Nephron (organoid): ENCODE results near the gene TRIM44.
"Not testable (repeated sequence)": the region's sequence is repeated elsewhere in the genome, so short reads cannot be mapped to it uniquely, and the experiment has no call there.

Source experiments
- H3K27ac Mint-ChIP-seq, 3 experiments: 2 replicates each; pipeline ENCODE4 v1.8.0; 2020; ENCODE audit warnings: mixed read lengths in 3 of 3, mild to moderate bottlenecking in 2 of 3, moderate library complexity in 1 of 3
- H3K27me3 Mint-ChIP-seq: 2 replicates; pipeline ENCODE4 v1.8.0; 2021; ENCODE audit warnings: low read depth, mild to moderate bottlenecking, moderate library complexity, mixed read lengths
- H3K36me3 Mint-ChIP-seq: 2 replicates; pipeline ENCODE4 v1.8.0; 2020; ENCODE audit warnings: low read depth, mixed read lengths
- H3K4me1 Mint-ChIP-seq: 2 replicates; pipeline ENCODE4 v1.8.0; 2020; ENCODE audit warnings: mixed read lengths
- H3K4me3 Mint-ChIP-seq, 3 experiments: 2 replicates each; pipeline ENCODE4 v1.8.0; 2020; ENCODE audit warnings: mild to moderate bottlenecking in 3 of 3, mixed read lengths in 3 of 3, moderate library complexity in 2 of 3
- H3K9me3 Mint-ChIP-seq: 2 replicates; pipeline ENCODE4 v1.8.0; 2020; ENCODE audit warnings: mixed read lengths
- TF ChIP-seq, protein P1 (sequence below), 3 experiments: fragments of 200-600 bp; sonication (generic); IDR thresholded peaks; one replicate each; pipeline ENCODE4 v1.5.0; 2021; ENCODE audit warnings: antibody characterized with exemption in 3 of 3; ENCODE audit not compliant: unreplicated experiment in 3 of 3

TRIM44 gene

DNA sequence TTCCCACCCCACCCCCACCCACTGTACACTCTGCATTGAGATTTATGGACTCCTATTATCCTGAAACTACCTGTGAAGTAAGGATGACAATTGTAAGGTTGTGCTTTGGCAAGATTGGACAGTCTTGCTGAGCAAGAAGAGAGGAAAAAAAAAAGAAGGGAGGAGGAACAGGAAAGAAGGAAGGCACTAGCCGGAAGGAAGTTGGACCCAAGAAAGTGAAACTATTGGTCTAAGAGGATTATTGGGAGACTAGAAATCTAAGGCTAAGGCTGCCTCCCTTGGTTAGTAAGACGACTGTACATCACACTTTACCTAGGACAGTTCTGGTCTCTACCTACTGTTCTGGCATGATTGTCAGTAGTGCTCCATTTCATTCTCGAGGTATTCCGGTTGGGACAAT lies 12.1 kb upstream of the TRIM44 start:
- Mint-ChIP-seq H3K27ac (no peak overlapping the region), H3K4me3 (no peak overlapping the region)

DNA sequence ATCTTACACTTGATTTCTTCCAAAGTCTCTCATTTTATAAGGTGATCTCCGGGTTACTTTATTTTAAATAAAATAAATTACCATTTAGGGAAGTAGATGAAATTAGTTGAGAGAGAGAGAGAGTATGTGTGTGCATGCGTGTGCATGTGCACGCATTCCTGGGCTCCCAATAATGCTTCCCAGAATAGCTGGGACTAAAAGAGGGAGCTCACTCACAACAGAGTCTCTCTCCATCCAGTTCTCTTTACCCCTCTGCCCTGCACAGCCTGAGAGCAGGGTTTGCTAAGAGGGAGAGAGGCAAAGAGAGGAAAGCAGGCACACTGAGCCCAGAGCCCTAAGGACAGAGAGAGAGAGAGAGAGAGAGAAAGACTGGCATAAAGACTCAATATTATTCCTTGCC lies 11.3 kb upstream of the TRIM44 start:
- peaks cover 13% of the 10 kb centered on the region for H3K4me1 Mint-ChIP-seq
- no peaks in the 10 kb centered on the region for H3K27me3 Mint-ChIP-seq
- TF ChIP-seq, protein P1, sequence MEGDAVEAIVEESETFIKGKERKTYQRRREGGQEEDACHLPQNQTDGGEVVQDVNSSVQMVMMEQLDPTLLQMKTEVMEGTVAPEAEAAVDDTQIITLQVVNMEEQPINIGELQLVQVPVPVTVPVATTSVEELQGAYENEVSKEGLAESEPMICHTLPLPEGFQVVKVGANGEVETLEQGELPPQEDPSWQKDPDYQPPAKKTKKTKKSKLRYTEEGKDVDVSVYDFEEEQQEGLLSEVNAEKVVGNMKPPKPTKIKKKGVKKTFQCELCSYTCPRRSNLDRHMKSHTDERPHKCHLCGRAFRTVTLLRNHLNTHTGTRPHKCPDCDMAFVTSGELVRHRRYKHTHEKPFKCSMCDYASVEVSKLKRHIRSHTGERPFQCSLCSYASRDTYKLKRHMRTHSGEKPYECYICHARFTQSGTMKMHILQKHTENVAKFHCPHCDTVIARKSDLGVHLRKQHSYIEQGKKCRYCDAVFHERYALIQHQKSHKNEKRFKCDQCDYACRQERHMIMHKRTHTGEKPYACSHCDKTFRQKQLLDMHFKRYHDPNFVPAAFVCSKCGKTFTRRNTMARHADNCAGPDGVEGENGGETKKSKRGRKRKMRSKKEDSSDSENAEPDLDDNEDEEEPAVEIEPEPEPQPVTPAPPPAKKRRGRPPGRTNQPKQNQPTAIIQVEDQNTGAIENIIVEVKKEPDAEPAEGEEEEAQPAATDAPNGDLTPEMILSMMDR (IDR thresholded peaks at IDR 0.05; ENCODE audit: unreplicated experiment in 3 of 3) = no peak
- no peaks in the 10 kb centered on the region for H3K9me3 Mint-ChIP-seq
- H3K4me3 Mint-ChIP-seq = no peak overlapping the region
- no peaks in the 10 kb centered on the region for H3K36me3 Mint-ChIP-seq
- no peak overlapping the region for H3K27ac Mint-ChIP-seq

More for the DNA sequence above, 12.1 kb upstream of the TRIM44 start:
- TF ChIP-seq, protein P1 (IDR thresholded peaks at IDR 0.05; ENCODE audit: unreplicated experiment in 3 of 3) = no peak
- peaks cover 2% of the 10 kb centered on the region for H3K9me3 Mint-ChIP-seq
- no peaks in the 10 kb centered on the region for H3K36me3 Mint-ChIP-seq
- H3K27me3 Mint-ChIP-seq = no peaks in the 10 kb centered on the region
- peaks cover 12% of the 10 kb centered on the region for H3K4me1 Mint-ChIP-seq

DNA sequence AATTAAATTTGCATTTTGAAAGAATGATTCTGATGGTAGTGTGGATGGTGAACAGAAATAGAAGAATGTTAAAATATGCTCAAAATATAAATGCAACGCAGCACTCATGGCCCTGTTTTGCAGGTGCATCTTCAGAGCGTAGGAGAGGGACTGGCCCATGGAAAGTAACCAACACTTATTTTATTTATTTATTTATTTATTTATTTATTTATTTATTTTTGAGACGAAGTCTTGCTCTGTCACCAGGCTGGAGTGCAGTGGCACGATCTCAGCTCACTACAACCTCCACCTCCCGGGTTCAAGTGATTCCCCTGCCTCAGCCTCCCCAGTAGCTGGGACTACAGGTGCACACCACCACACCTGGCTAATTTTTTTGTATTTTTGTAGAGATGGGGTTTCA lies 9.8 kb upstream of the TRIM44 start:
- H3K36me3 Mint-ChIP-seq, H3K9me3 Mint-ChIP-seq, H3K27me3 Mint-ChIP-seq, H3K27ac Mint-ChIP-seq, H3K4me3 Mint-ChIP-seq: not testable (repeated sequence)
- peaks cover 18% of the 10 kb centered on the region for H3K4me1 Mint-ChIP-seq

DNA sequence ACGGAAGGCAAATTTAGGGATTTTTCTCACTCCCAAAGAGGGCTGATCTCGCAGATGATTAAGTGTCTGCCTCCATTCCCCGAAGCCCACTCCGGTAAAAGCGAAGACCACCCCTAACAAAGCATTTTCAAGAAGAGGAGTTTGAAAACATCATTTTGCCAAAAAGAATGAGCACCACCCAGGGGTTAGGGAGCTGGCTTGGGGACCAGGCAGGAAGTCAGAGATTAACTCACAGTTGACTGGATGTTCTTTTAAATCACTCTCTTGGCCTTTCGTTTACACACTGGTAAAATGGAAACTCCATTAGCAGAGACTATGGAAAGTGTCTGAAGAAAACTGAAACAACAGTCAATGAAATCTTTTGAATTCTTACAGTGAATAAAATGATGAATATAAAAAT lies 7.9 kb upstream of the TRIM44 start:
- no peaks in the 10 kb centered on the region for H3K36me3 Mint-ChIP-seq

DNA sequence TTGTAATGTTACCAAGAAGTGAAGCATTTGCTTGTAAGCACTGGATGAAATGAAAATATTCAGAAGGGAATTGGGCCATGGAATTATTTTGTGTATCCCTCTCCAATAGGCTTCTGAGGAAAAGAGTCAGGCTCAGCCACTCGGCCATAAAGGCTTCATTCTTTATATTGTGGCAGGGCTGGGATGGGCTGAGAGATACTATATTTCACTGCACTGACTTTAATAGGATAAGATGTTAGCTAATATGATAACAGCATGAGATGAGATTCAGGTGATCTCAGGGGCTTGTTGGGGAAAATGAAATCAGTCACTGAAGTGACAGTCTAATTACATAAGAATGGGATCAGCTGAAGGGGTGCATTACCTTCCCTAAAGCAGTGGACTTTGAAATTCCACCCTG lies 7.3 kb upstream of the TRIM44 start:
- Mint-ChIP-seq H3K36me3 (no peaks in the 10 kb centered on the region), H3K4me3 (no peak overlapping the region), H3K27me3 (no peaks in the 10 kb centered on the region), H3K9me3 (no peaks in the 10 kb centered on the region), H3K27ac (peak overlapping the region in 2 of 3 experiments; percentile 11 to 17), H3K4me1 (peaks cover 23% of the 10 kb centered on the region)
- TF ChIP-seq, protein P1 (IDR thresholded peaks at IDR 0.05; ENCODE audit: unreplicated experiment in 3 of 3) = no peak

More for the DNA sequence above, 7.9 kb upstream of the TRIM44 start:
- TF ChIP-seq, protein P1 (IDR thresholded peaks at IDR 0.05; ENCODE audit: unreplicated experiment in 3 of 3) = no peak
- peak overlapping the region in 2 of 3 experiments; percentile 14 to 16 for H3K4me3 Mint-ChIP-seq
- no peaks in the 10 kb centered on the region for H3K9me3 Mint-ChIP-seq
- H3K4me1 Mint-ChIP-seq = peaks cover 23% of the 10 kb centered on the region
- H3K27ac Mint-ChIP-seq = peak overlapping the region in 2 of 3 experiments; percentile 13 to 17
- no peaks in the 10 kb centered on the region for H3K27me3 Mint-ChIP-seq

DNA sequence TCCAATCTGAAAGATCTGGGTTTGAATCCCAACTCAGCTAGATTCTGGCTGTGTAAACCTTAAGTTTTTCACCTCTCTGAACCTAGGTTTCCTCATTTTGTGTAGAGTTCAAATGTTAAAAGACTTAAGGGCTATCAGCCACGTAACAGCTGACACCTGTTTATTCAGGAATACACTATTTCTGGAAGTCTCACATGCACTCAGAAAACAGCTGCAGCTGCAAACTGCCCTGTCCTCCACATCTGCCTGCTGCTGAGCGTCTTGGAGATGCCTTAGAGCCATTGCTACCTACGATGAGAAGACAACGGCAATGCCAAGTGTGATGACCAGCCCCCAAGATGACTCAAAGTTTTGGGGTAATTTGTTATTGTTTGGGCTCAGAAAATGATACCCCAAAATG lies 6.7 kb upstream of the TRIM44 start:
- H3K27ac Mint-ChIP-seq = no peak overlapping the region
- H3K4me3 Mint-ChIP-seq = no peak overlapping the region
- H3K36me3 Mint-ChIP-seq = no peaks in the 10 kb centered on the region
- TF ChIP-seq, protein P1 (IDR thresholded peaks at IDR 0.05; ENCODE audit: unreplicated experiment in 3 of 3) = no peak
- H3K27me3 Mint-ChIP-seq = no peaks in the 10 kb centered on the region
- peaks cover 23% of the 10 kb centered on the region for H3K4me1 Mint-ChIP-seq
- H3K9me3 Mint-ChIP-seq = no peaks in the 10 kb centered on the region
